HepG2 (cell line): Measurements from ENCODE around the gene CYP2W1. TPM values are rescaled to one million over a fixed set of nuclear protein-coding genes. Genes with fewer than 3 reads are reported as not detected.

Source experiments
- AKAP8 ChIP-seq: sonication (generic); formaldehyde crosslinking; IDR thresholded peaks from 2 replicates; pipeline ENCODE4 v1.5.1; 2020; ENCODE audit warnings: mild to moderate bottlenecking, missing genetic modification reagents
- AKNA ChIP-seq: sonication (generic); formaldehyde crosslinking; IDR thresholded peaks from 2 replicates; pipeline ENCODE4 v1.4.0; 2020; ENCODE audit warnings: missing genetic modification reagents, borderline replicate concordance
- FIP1L1 ChIP-seq: fragments of 200-400 bp; formaldehyde crosslinking; IDR thresholded peaks from 2 replicates; pipeline ENCODE4 v1.6.1; 2018; ENCODE audit warnings: low read depth, mild to moderate bottlenecking, low read length, moderate library complexity, borderline replicate concordance; ENCODE audit not compliant: insufficient read depth
- GATAD1 ChIP-seq: IDR thresholded peaks from 2 replicates; pipeline ENCODE4 v1.6.1; 2016; ENCODE audit warnings: missing genetic modification reagents, missing compliant biosample characterization
- KLF16 ChIP-seq, 2 experiments: sonication (generic) in 1 of 2; formaldehyde crosslinking in 1 of 2; IDR thresholded peaks; 2 replicates each; pipeline versions ENCODE4 v1.6.1 to v1.8.0; 2016 to 2023; ENCODE audit warnings: missing genetic modification reagents in 2 of 2, missing compliant biosample characterization in 1 of 2
- MAF1 ChIP-seq: sonication (generic); formaldehyde crosslinking; IDR thresholded peaks from 2 replicates; pipeline ENCODE4 v1.5.0; 2020; ENCODE audit warnings: missing genetic modification reagents, borderline replicate concordance
- PRDM10 ChIP-seq: sonication (generic); formaldehyde crosslinking; IDR thresholded peaks from 2 replicates; pipeline ENCODE4 v1.4.0; 2020; ENCODE audit warnings: low read depth, missing genetic modification reagents
- RFXANK ChIP-seq: IDR thresholded peaks from 2 replicates; pipeline ENCODE4 v1.6.1; 2016
- RNF2 ChIP-seq: fragments of 450-650 bp; conservative IDR thresholded peaks from 2 replicates; pipeline ENCODE4 v1.6.1; 2016; ENCODE audit warnings: low read depth
- SETDB1 ChIP-seq: sonication (generic); formaldehyde crosslinking; IDR thresholded peaks from 2 replicates; pipeline ENCODE4 v1.5.1; 2020; ENCODE audit warnings: missing genetic modification reagents, mild to moderate bottlenecking, borderline replicate concordance
- ZNF33A ChIP-seq: sonication (generic); formaldehyde crosslinking; IDR thresholded peaks from 2 replicates; pipeline ENCODE4 v1.5.1; 2020; ENCODE audit warnings: missing genetic modification reagents, mild to moderate bottlenecking, moderate library complexity, borderline replicate concordance
- polyA plus RNA-seq, 8 experiments: library from polyadenylated mRNA; depleted of rRNA in 3 of 8; stranded (reverse) in 7 of 8; unstranded in 1 of 8; fragments of >200 nt; fragmentation: Illumina TruSeq in 4 of 8; extraction: Trizol in 4 of 8; gene quantifications; 2 replicates each; pipeline versions ENCODE4 v1.2.1 to v1.2.3, GENCODE V29; 2011 to 2016; ENCODE audit warnings: low read depth in 4 of 8, missing spikeins in 1 of 8, mixed read lengths in 1 of 8; ENCODE audit not compliant: insufficient read depth in 1 of 8
- total RNA-seq, 5 experiments: library from RNA; depleted of rRNA; stranded (reverse); fragments of >200 nt; fragmentation: Illumina TruSeq; extraction: Trizol; gene quantifications; 2 replicates each; pipeline ENCODE4 v1.2.3, GENCODE V29; 2016; ENCODE audit warnings: low read depth in 1 of 5
- TF ChIP-seq, protein P1 (sequence below): sonication (generic); formaldehyde crosslinking; IDR thresholded peaks from 2 replicates; pipeline ENCODE4 v1.5.1; 2020; ENCODE audit warnings: mild to moderate bottlenecking, moderate library complexity, missing genetic modification reagents

CYP2W1 gene
- total and polyA plus RNA-seq, 2 of the 13 experiments (the other 11 are each of a cell fraction or from before 2014, with no cell fraction given), result 19.5 to 31.7 TPM

GRCh38 chr7:992709-993607 is 10.0 kb downstream of the CYP2W1 start (continued):
- TF ChIP-seq SETDB1 (CRISPR knock-in tag) (no peak), MAF1 (no peak), KLF16 (CRISPR knock-in tag; IDR thresholded peaks at IDR 0.05) (peak in 1 of 2 experiments; percentile 87; a peak in 2 of 4 replicates), FIP1L1 (0 out of 2 replicates have a peak, but pooled peaks have one; percentile 1), RFXANK (CRISPR knock-in tag) (0 out of 2 replicates have a peak, but pooled peaks have one; percentile 62), RNF2 (0 out of 2 replicates have a peak, but pooled peaks have one; percentile 28), ZNF33A (CRISPR knock-in tag) (no peak), GATAD1 (CRISPR knock-in tag) (peak; percentile 78), PRDM10 (no peak), AKNA (CRISPR knock-in tag) (no peak), AKAP8 (CRISPR knock-in tag) (peak; percentile 100)
- TF ChIP-seq, protein P1, sequence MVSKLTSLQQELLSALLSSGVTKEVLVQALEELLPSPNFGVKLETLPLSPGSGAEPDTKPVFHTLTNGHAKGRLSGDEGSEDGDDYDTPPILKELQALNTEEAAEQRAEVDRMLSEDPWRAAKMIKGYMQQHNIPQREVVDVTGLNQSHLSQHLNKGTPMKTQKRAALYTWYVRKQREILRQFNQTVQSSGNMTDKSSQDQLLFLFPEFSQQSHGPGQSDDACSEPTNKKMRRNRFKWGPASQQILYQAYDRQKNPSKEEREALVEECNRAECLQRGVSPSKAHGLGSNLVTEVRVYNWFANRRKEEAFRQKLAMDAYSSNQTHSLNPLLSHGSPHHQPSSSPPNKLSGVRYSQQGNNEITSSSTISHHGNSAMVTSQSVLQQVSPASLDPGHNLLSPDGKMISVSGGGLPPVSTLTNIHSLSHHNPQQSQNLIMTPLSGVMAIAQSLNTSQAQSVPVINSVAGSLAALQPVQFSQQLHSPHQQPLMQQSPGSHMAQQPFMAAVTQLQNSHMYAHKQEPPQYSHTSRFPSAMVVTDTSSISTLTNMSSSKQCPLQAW (CRISPR knock-in tag), result peak; percentile 92
